UCSD-AML1 (cell line): ENCODE measurements around the gene GDPGP1.
"Not testable (repeated sequence)": the region's sequence is repeated elsewhere in the genome, so short reads cannot be mapped to it uniquely, and the experiment has no call there.

Source experiments
- DNase-seq: peaks from one replicate; lab custom pipeline; 2025; ENCODE audit not compliant: unreplicated experiment; lab: John Stamatoyannopoulos, UW

The GDPGP1 gene

DNA sequence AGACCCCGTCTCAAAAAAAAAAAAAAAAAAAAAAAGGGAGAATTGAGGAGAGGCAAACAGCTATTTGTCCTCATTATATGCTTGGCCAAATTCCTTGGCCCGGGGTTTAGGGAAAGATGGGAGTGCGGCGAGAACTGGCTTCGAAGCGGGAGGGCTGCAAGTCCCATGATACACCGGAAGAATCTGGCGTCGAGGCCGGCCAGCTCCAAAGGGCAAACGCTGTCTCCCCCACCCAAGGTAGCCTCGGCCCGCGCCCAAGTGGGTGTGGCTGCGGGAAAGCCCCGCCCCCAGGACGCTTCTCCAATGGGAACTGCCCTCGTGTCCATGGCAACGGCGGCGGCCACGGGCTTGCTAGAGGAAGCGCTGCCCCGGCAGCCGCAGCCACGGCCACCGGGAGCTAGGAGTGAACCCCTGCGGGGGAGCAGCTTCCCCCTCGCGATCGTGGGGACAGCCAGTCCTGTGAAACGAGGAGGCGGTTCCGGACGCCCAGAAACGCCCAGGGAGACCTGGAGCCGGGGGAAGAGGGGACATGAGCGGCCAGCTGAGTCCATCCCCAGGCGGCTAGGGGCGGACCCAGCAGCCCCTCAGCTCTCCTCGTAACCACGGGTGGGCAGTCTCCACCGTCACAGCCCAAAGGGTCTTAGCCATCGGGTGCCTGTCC, 15.3 kb downstream of the GDPGP1 start, which contains the start of gene TTLL13:
TSS of gene TTLL13 (plus strand) at position 354 of the 661 bp plus-strand sequence. CDS start 1,075 bp downstream, outside the sequence.
- peak; percentile 86 for DNase-seq

- no peak for DNase-seq
These were observed 23.8 kb downstream of the GDPGP1 start for GRCh38 chr15:90257776-90258175.

- DNase-seq = no peak
These were observed 25.5 kb downstream of the GDPGP1 start for GRCh38 chr15:90259524-90259923.

DNA sequence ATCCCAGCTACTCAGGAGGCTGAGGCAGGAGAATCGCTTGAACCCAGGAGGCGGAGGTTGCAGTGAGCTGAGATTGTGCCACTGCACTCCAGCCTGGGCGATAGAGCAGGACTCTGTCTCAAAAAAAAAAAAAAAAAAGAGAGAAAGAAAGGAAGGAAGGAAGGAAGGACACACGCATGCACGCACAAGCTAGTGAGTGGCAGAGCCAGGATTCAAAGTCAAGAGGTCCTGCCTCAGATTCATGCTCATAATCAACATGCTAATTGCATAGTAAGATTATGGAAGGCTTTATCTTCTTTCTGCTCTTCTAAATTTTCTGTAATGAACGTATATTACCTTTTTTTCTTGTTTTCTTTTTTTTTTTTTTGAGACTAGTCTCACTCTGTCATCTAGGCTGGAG, 26.7 kb downstream of the GDPGP1 start:
- not testable (repeated sequence) for DNase-seq

DNA sequence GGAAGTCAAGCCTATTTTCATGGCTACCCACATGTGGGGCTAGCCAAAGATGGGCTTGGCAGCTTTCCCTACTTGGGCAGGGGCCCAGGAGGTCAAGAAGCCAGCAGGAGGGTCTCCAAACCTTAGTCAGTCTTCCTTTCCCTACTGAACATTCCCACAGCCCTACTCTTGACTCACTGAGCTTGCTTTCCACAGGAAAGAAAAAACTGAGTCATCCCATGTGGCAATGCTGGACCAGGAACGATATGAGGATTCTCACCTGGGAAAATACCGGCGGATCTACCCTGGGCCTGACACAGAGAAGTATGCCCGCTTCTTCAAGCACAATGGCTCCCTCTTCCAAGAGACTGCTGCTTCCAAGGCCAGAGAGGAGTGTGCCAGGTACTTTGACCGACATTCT, 27.8 kb downstream of the GDPGP1 start:
- DNase-seq = no peak

DNA sequence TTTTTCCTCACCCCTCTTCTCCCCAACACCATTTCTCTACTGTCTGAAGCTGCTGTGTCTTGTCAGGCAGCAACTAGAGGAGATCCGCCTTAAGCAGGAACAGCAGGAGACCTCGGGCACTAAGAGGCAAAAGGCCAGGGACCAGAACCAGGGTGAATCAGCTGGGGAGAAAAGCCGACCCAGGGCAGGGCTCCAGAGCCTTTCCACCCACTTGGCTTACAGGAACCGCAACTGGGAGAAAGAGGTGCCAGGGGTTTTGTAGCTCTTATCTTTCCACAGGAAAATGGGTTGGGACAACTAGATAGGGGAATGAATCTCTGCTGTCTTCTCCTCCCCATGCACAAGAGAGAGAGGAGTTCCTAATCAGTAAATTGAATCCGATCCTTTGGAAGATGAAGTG, 28.4 kb downstream of the GDPGP1 start:
- DNase-seq = no peak

GRCh38 chr15:90264671-90265070, 30.7 kb downstream of the GDPGP1 start:
- DNase-seq = peak; percentile 22

DNA sequence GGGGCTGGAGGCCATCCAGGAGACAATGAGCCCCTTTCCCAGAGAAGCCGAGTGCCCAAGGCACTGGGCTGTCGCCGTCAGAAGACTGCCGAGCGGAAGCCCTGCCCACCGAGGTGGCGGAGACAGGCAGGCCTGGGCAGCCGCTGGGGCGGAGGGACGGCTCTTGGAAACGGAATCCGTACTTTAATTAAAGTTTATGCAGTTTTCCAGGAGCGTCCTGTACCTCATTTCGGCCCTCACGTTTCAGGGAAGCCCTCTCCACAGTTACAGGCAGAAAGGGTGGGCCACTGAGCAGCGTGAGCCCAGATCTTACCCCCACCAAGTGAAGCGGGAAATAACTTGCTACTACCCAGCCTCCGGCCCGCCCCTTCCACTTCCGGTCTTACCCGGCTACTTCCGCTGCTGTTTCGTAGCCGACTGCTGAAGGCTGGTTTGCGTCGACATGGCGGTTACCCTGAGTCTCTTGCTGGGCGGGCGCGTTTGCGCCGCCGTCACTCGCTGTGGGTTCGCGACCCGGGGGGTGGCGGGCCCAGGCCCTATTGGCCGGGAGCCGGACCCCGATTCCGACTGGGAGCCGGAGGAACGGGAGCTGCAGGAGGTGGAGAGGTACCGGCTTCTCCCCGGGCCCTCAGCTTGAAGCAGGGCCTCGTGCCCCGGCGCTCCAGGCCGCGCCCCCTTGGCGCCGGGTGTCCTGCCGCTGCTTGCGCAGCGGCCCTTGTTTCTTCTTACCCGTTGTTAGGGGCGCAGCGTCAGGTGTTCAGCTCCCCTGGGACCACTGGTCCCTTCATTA, 31.5 kb downstream of the GDPGP1 start, which contains the start of gene NGRN:
TSS of gene NGRN (plus strand) at position 402 of the 790 bp plus-strand sequence. CDS start at position 443, 41 bp downstream.
- peak; percentile 91 for DNase-seq

DNA sequence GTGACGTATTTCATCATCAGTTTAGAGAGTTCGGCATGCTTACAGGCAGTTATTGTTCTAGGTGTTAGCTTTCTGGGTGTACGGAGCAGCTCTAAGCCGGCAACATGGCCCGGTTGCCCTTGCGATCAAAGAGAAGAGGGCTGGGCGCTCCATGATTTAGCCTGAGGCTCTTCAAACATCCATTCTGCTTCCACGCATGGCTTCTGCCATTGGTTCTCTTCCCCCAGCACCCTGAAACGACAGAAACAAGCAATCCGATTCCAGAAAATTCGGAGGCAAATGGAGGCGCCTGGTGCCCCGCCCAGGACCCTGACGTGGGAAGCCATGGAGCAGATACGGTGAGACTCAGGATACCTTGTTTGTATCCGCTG, 32.0 kb downstream of the GDPGP1 start:
- peak; percentile 57 for DNase-seq

- DNase-seq = no peak
These were observed 32.5 kb downstream of the GDPGP1 start for GRCh38 chr15:90266485-90266884.

- no peak for DNase-seq
These were observed 34.4 kb downstream of the GDPGP1 start for GRCh38 chr15:90268415-90268814.

DNA sequence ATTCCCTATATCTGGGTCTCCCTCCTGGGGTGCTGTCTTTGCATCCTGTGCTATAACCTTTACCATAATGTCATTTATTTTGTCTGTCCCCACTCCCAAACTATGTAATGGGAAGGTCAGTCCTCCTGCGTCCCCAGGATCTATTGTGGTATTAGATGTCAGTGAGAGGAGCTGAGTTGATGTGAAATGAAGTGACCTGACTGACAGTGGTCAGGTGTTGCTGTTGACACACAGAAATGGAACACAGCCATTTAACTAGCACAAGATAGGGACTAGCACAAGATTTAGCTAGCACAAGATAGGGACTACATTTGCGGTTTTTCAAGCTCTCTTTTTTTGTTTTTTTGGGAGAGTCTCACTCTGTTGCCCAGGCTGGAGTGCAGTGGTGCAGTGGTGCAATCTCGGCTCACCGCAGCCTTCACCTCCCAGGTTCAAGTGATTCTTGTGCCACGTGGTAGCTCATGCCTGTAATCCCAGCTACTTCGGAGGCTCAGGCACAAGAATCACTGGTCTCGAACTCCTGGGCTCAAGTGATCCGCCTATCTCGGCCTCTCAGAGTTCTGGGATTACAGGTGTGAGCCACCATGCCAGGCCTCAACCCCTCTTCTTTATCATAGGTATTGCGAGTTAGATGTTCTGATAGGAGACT, 36.6 kb downstream of the GDPGP1 start:
- no peak for DNase-seq

GRCh38 chr15:90271459-90272166, 37.6 kb downstream of the GDPGP1 start:
- no peak for DNase-seq

DNA sequence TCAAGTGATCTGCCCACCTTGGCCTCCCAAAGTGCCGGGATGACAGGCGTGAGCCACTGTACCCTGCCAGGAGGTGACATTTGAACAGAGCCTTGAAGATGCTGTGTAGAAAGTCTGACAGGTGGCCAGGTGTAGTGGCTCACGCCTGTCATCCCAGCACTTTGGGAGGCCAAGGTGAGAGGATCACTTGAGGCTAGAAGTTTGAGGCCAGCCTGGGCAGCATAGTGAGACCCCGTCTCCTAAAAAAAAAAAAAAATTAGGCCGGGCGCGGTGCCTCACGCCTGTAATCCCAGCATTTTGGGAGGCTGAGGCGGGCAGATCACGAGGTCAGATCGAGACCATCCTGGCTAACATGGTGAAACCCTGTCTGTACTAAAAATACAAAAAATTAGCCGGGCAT, 44.5 kb downstream of the GDPGP1 start:
- not testable (repeated sequence) for DNase-seq

DNA sequence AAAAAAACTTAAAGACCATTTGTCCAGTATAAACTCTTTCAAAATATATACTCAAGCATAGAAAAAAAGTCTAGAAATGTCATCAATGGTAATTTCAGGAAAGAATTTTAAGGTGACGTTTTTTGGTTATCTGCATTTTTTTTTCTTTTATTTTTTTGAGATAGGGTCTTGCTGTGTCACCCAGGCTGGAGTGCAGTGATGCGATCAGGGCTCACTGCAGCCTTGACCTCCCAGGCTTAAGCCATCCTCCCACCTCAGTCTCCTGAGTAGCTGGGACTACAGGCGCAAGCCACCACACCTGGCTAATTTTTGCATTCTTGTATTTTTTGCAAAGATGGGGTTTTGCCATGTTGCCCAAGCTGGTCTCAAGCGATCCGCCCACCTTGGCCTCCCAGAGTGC, 46.7 kb downstream of the GDPGP1 start:
- DNase-seq = not testable (repeated sequence)

DNA sequence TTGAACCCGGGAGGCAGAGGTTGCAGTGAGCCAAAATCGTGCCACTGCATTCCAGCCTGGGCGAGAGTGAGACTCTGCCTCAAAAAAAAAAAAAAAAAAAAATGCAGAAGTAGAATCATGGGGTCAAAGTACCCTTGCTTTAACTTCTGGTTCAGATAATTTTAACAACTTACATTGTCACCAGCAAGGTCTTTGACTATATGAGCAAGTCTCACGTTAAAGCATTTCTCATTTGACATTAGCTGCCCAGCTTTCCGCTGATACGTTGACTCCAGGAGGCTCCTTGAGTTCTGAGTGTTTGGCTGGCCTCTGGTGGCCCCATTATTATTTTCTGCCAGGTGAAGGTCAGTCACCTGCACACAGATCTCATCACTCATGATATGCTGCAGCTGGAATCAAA, 47.6 kb downstream of the GDPGP1 start:
- not testable (repeated sequence) for DNase-seq

GRCh38 chr15:90286678-90287077, 52.7 kb downstream of the GDPGP1 start:
- no peak for DNase-seq

GRCh38 chr15:90287101-90287500, 53.1 kb downstream of the GDPGP1 start:
- DNase-seq = peak; percentile 49

DNA sequence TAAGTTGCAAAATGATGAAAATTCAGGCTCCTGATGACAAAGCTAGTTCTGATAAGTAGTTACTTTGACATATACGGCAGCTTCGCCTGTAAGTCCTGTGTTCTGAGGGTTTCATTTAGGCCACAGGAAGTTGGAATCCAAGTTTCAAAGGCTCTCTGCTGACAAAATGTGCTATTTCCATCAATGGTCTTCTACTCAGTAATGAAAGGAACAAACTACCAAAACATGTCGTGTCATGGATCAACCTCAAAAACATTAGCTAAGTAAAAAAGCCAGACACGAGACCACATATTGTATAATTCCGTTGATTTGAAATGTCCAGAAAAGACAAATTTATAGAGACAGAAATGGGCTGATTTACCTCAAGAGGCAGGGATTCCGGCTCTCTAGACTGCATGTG, 53.9 kb downstream of the GDPGP1 start:
- no peak for DNase-seq

DNA sequence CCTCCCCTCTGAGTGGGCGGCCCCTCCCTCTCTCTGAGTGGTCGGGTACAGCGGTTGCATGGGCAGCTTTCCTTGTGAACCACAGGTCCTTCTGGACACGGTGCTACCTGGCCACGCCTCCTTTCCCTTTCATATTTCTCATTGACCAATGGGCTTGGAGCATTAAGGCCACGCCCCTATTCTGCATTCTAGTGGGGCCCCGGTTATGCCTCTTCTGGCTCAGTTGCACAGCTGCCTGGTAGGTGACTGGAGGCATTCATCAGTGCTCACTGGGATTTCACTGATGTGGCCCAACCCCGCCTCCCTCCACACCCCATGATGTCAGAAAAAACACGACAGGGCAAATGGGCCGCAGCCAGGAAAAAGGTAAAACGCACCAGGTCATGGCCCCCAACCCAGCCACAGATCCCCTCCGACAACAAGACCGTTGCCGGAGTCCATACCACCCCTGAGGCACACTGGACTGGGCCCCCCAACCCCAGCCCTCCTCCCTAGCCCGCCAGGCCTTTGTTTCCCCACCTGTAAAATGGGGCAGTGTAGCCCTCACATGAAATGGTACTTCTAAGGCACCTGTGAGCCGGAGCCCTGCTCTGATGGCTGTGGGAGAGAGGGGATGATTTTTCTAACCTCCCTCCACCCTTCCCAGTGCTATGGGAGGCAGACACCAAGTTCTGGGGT, 57.8 kb downstream of the GDPGP1 start:
- no peak for DNase-seq
